Thyroid gland (tissue), 4 donors: ENCODE measurements around the gene NPRL2.

ENCODE experiments used
- POLR2A ChIP-seq, 2 donors: fragments of 450-650 bp; IDR thresholded peaks; one replicate each; pipeline ENCODE4 v1.6.1; 2017; ENCODE audit warnings: antibody characterized with exemption in 2 of 2, mild to moderate bottlenecking in 2 of 2, moderate library complexity in 1 of 2
- TF ChIP-seq, protein P1 (sequence below), 6 experiments: fragments of 200-600 bp in 3 of 6; fragments of 450-650 bp in 3 of 6; sonication (generic) in 3 of 6; IDR thresholded peaks; one replicate each; pipeline ENCODE4 v1.5.1; 2016 to 2019; ENCODE audit warnings: antibody characterized with exemption in 6 of 6, mild to moderate bottlenecking in 2 of 6, inconsistent platforms in 1 of 6, moderate library complexity in 1 of 6

DNA sequence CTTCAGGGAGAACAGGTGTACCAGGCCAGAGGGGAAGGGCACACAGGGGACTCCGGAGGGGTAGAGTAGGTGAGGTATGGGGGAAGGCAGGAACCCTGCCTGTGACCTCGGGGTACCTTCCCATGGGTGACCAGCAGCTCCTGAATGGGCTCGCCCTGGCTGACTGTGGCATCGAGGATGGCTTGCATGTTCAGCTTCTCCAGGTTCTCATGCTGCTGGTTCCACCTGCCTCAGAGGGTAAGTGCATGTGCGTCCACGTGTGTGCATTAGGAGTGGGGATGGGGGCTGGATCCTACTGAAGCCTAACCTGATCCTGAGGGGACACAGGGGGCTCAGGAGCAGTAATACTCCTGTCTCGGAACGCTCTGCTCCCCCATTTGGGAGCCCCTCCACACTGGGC lies 5.6 kb downstream of the NPRL2 start:
- TF ChIP-seq, protein P1, sequence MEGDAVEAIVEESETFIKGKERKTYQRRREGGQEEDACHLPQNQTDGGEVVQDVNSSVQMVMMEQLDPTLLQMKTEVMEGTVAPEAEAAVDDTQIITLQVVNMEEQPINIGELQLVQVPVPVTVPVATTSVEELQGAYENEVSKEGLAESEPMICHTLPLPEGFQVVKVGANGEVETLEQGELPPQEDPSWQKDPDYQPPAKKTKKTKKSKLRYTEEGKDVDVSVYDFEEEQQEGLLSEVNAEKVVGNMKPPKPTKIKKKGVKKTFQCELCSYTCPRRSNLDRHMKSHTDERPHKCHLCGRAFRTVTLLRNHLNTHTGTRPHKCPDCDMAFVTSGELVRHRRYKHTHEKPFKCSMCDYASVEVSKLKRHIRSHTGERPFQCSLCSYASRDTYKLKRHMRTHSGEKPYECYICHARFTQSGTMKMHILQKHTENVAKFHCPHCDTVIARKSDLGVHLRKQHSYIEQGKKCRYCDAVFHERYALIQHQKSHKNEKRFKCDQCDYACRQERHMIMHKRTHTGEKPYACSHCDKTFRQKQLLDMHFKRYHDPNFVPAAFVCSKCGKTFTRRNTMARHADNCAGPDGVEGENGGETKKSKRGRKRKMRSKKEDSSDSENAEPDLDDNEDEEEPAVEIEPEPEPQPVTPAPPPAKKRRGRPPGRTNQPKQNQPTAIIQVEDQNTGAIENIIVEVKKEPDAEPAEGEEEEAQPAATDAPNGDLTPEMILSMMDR (IDR thresholded peaks at IDR 0.05), result no peak
- no peak for TF ChIP-seq POLR2A (IDR thresholded peaks at IDR 0.05)
